Daoy (cell line): ENCODE results near the gene SSBP3. TPM values are rescaled to one million over a fixed set of nuclear protein-coding genes. Genes with fewer than 3 reads are reported as not detected.
A peak's percentile ranks its signal among the peaks of the same experiment; 100 is the strongest.

Experiments
- DNase-seq: peaks from one replicate; pipeline ENCODE4 v3.0.0-alpha.2; 2015; ENCODE audit warnings: low read depth
- total RNA-seq: library from RNA; depleted of rRNA; stranded (reverse); fragments of >200 nt; shearing (Covaris generic); gene quantifications from 2 replicates; pipeline ENCODE4 v1.2.3, GENCODE V29; 2014

The SSBP3 gene
- total RNA-seq, 1 experiment from 2014 or later = 21.2 TPM

DNA sequence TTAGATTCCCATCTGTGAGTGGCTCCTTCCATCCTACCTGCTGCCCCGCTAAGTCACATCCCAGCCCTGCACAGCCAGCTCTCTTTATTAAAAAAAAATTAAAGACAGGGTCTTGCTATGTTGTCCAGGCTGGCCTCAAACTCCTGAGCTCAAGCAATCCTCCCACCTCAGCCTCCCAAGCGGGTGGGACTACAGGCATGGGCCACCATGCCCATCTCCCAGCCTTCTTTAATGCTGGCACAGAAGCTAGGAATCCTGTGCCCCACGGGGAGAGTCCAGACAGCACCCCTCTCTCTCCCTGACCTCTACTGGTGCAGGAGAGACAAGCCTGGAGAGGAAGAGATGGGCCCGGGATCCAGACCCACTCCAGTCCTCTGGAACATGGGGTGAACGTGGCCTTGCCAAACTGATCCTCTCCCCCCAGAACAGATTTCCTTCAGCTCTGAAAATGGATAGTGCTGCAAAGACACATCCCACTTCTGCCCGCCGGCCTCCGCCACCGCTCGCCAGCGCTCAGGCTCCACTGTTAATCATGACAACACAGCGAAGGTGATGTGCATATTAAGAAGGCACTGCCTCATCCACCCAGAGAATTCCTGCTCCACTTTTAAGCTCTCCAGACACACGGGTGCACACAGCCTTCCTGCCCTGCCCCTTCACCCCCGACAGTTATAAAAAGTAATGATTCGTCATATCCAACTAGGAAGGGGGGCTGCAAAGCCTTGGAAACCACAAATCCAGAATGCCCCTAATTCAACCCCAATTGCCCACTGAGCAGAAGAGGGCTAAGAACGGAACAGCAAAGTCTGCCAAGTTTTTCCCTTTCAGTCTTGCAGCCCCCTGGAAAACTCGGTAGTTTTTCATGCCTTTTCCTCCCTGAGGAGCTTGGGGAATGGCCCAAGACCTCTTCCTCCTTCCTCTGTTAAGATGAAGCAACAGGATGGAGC is 138.1 kb downstream of the SSBP3 start:
- no peak for DNase-seq

GRCh38 chr1:54266908-54267307 is 139.3 kb downstream of the SSBP3 start:
- DNase-seq = no peak

DNA sequence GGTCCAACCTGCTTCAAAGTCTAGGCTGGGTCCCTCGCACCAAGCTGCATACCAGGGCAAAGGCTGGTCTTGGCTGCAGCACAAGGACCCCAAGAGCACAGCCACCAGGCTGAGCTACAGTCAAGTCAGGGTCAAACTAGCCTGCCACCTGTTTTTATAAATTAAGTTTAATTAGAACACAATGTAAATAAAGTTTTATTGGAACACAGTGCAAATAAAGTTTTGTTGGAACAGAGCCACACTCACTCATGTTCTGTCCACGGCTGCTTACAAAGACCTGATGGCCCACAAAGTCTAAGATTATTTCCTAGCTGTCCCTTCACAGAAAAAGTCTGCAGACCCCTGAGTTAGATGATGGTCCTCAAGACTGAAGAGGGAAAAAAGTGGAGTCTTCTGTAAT is 140.0 kb downstream of the SSBP3 start:
- DNase-seq = no peak

- no peak for DNase-seq
Measured at GRCh38 chr1:54265659-54266058, 140.5 kb downstream of the SSBP3 start.

DNA sequence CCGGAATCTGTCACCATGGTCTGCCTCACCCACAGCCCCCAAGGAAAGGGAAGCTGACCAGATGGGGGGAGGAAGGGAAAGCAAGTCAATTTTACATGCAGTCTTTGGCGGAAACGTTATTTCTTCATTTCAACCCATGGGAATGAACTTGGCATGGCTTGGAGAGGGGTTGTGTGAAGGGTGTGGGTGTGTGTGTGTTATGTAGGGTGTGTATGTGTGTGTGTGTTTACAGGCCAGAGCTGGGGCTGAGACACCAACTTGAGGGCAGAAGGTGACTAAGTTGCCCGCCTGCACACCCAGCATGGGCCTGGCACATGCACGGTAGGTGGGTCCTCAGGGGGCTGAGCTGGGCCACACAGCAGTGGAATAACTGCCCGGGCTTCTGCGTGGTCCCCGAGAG is 141.1 kb downstream of the SSBP3 start:
- no peak for DNase-seq

- DNase-seq = no peak
Measured at GRCh38 chr1:54263601-54264226, 142.5 kb downstream of the SSBP3 start.

DNA sequence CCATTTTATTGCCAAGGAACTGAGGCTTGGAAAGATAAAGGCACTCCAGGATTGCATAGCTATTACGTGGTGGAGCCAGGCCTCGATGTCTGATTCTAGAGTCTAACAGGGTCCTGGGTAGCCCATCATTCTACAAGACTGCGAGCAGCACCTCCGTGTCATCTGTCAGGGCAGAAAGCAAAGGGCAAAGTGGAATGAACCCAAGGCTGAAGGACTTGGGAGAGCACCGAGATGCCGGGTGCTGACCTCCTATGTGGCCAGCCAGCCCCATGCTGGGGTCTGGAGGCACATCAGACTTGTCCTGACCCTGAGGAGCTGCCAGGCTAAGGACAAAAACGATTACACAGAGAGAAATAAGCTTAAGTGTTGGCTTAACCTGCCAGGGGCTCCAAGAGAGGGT is 143.9 kb downstream of the SSBP3 start:
- no peak for DNase-seq

DNA sequence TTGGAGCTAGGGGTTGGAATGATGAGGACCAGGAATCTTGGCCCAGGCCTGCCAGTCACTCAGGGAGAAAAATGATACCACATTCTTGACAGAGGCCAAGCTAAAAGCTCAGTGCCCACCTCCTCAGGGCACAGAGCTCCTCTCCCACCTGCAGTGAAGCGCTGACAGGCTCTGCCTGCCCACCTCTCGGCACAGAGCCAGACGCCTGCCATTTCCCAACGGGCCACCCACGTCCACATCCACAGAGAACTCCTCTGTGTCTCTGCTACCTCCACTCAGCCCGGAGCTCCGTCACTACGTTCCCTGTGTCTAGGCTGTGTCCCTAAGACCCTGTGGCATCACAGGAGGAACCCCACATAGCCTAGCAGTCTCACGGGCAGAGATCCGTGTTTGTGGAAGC is 145.4 kb downstream of the SSBP3 start:
- no peak for DNase-seq

- no peak for DNase-seq
Measured at GRCh38 chr1:54259546-54260140, 146.6 kb downstream of the SSBP3 start.

DNA sequence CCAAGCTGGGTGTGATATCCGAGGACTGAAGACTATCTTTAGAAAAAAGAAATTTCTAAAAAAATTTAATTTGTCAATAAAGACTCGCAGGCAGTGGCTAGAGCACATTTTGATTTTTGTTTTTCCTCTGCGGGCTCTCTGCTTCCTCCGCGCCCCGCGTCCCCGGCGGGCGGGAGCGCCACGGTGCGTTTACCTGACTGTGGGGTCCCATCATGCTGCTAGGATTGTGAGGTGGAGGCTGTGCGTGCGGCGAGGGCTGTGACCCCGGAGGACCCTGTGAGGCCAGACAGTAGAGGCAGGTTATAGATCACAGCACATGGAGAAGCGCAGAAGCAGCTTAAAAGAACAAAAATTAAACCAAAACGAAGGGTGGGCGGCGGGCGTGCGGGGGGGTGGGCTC is 148.3 kb downstream of the SSBP3 start:
- DNase-seq = no peak

DNA sequence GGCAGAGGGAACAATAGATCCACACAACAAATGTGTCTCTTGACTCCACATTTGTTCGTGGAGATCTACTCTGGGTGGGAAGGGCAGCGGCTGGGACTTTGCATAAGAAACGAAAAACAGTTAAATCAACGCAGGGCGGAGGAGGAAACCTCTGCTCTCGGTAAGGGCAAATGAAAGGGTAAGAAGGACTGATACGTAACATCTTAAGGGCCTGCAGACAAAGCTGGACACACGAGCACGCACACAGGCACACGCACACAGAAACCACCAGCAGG is 148.9 kb downstream of the SSBP3 start:
- no peak for DNase-seq

DNA sequence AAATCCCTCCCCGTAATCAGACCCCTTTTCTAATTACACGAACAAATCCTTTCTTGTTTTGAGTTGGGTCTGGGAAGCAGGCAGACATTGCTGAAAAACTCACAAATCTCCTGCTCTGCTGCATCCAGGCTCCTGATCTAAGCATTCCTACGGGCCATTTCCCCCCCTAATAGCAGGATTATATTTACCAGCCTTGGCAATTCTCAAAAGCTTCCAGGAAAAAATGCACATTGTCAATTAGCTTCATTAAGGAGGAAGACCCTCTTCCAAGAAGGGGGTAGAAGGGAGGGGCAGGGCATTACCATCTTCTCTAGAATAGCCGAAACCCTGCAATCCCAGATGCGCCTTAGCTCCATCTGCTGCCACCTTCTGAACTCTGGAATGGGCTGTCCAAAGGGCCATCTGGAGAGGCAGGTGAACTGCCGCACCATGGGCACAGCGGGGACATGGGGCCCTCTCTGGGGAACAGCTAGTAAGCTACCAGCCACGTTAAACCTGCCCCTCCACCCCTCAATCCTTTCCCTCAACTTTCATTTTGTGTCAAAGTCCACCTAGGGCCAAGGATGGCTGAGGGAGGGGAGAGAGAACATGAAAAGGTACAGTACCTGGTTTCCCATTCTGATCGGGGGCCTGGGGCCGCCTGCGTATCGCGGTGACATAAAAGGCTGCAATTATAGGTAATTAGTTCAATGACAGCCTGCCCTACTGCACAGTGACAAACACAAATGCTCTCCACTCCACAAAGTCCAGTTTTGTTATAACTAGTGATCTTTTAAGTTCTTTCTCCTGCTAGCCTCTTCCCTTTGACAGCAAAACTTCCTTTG is 149.5 kb downstream of the SSBP3 start:
- DNase-seq = no peak

DNA sequence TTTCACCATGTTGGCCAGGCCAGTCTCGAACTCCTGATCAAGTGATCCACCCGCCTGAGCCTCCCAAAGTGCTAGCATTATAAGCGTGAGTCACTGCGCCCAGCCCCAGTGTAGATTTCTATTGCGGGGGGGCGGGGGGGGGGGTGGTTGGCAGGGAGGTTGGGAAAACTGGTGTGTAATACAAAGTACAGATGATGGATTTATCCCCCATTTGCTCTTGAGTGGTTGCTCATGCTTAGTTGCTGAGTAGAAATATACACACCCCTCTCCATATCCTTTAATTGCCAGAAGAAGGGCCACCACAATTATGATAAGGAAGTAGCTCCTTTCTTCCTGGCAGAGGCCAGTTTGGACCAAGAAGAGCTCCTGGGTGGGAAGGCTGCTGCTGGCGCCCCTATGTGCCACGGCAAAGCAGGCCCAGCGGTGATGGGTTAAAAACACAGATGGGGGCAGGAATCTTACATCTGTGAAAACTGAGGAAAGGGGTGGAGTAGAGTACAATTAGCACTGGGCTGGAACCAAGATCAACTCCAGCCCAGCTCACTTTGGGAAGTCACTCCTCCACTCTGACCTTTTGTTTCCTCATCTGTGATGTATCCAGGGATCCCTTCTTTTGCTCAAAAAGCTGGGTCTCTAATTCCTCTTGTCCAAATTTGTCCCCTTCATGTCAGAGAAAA is 151.0 kb downstream of the SSBP3 start:
- DNase-seq = peak; percentile 85

DNA sequence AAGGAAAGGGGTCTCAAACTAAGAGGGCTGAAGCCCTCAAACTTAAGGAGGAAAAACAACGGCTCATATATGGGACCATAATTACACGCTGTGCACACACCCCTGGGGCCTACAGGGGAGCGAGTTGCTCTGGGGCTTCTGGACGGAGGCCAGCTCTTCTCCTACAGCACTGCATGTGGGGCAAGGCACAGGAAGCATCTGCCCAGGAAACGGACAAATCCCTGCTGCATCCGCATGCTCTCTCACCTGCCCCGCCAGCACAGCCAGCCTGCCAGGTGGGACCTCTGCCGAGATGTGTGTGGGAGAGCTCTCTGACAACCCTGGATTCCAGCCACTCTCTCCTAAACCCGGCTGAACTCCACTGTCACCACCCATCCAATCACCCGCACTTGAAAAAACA is 152.1 kb downstream of the SSBP3 start:
- DNase-seq = peak; percentile 94

DNA sequence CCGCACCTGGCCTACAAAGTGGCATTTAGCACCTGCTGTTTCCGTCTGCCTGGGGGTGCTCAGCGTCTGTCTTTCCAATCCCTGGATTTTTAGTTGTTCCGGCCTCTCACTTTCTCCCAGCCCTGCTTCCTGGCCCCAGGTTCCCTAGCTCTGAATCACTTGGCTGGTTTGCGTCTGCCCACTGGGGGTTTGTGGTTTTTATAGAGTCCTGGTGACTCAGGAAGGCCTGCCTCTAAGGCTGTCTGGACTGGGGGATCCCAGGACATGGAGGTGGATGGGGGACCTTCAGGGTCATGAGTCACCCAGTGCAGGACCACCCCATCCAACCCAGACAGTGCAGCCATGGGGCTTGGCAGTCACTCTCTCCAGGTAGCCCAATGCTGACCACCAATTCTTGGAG is 152.7 kb downstream of the SSBP3 start:
- DNase-seq = peak; percentile 97

DNA sequence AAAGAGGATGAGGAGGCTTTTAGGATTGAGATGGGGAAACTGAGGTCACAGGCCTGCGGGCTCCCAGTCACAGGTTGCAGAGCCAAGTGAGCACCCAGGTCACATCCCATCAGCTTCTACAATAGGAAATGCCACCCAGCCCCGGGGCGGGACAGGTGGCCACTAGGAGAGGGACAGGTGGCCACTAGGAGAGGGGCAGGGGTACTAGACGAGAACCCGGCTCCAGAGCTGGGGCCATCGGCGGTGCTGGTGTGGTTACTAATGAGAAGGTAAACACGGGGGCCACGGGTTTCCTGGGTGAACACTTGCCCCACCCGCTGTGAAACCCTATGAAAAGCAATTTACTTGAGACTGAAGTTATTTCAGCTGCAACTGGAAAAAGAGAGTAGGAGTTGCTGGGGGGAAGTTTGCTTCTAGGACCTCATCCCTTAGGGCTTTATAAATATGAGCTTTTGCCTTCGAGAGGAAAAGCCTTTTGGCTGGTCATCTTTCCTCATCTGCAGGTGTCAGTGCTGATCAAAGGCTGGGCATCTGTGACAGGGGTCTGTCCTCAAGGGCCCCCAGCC is 153.7 kb downstream of the SSBP3 start:
- DNase-seq = no peak

DNA sequence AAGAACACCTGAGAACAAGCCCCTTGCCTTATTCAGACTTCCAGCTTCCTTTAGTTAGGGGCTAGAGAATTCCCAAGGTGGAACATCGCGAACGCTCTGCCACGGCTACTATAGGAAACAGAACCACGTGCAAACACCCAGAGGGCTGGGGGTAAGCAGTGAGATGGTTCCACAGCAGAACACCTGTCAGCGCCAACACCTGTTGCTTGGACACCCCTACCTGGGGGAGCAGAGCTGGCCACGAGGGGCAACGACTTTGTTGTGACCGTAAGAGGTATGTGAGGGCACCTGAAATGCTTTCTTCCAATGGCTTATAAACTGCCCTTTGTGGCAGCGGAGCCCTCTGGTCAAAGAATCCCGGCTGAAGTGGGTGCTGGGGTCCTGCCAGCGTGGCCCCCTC is 155.5 kb downstream of the SSBP3 start:
- no peak for DNase-seq

DNA sequence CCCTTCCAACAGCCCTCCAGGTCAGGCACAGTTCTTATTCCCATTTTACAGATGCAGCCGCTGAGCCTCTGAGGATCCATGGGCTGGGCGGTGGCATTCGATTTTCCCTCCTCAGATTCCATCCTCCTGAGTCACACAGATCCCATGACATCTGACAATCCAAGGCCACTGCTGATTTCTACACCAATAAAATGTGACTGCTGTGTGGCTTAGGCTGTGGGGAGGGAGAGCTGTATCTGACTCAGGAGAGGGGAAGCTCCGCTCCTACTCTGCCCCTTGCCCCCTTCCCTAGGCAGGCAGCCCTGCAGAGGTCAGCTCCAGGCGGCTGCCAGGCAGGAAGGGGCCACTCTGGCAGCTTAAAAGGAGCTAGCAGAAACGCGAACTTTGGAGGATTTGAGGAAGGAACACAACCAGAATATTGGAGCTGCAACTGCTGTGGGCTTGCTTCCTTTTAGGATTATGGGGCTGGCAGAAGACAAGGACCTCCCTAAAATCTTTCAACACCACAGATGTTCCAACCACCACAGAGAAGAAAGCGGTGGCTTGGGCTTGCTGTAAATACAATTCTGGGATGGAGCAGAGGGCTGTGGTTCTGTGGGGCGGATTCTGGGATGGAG is 156.3 kb downstream of the SSBP3 start:
- peak; percentile 83 for DNase-seq

DNA sequence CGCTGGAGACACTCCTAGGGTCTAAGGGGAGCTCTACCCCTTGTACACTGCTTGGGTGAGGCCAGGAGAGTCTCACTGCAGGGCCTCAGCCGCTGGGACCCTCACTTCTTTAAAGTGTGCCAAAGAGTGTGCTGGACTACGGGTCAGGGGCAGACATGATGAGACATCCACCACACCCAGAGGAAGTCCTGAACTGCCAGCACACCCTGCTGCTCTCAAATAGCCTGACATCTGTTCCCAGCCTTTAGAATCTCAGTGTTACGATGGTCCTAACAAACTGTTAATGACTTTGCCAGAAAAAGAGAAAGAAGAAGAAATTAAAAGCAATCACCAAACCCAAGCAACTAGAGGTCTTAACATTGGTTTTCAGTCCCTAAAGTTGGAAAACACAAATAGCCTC is 157.2 kb downstream of the SSBP3 start:
- DNase-seq = peak; percentile 34

GRCh38 chr1:54247863-54248515 is 158.2 kb downstream of the SSBP3 start:
- no peak for DNase-seq
